ENCODE results near the gene LAMA5.

Gene LAMA5

GRCh38 chr20:62328684-62329388 lies 38.3 kb downstream of the LAMA5 start:
- DNase-seq, result no peak

GRCh38 chr20:62327726-62328495 lies 39.2 kb downstream of the LAMA5 start:
- DNase-seq, result no peak

GRCh38 chr20:62326959-62327725 lies 40.0 kb downstream of the LAMA5 start:
- no peak for DNase-seq

- DNase-seq, result no peak
These were observed 40.6 kb downstream of the LAMA5 start for GRCh38 chr20:62326559-62326958.

GRCh38 chr20:62325172-62325905 lies 41.8 kb downstream of the LAMA5 start:
- no peak for DNase-seq

GRCh38 chr20:62323980-62324906 lies 42.9 kb downstream of the LAMA5 start:
- no peak for DNase-seq

- DNase-seq, result no peak
These were observed 43.7 kb downstream of the LAMA5 start for GRCh38 chr20:62323146-62323979.

- no peak for DNase-seq
These were observed 44.5 kb downstream of the LAMA5 start for GRCh38 chr20:62322492-62323041.

- no peak for DNase-seq
These were observed 45.1 kb downstream of the LAMA5 start for GRCh38 chr20:62321975-62322374.

- no peak for DNase-seq
These were observed 45.6 kb downstream of the LAMA5 start for GRCh38 chr20:62321521-62321948.

GRCh38 chr20:62320581-62321354 lies 46.3 kb downstream of the LAMA5 start:
- DNase-seq, result no peak

GRCh38 chr20:62319346-62319909 lies 47.7 kb downstream of the LAMA5 start:
- no peak for DNase-seq

- DNase-seq, result no peak
These were observed 48.4 kb downstream of the LAMA5 start for GRCh38 chr20:62318400-62319345.

- no peak for DNase-seq
These were observed 49.9 kb downstream of the LAMA5 start for GRCh38 chr20:62317167-62317655.

GRCh38 chr20:62316331-62317166 lies 50.6 kb downstream of the LAMA5 start:
- no peak for DNase-seq

- DNase-seq, result no peak
These were observed 51.3 kb downstream of the LAMA5 start for GRCh38 chr20:62315773-62316172.
